HG02623 (cell line): Measurements from ENCODE around the gene POU3F3.

ENCODE experiments used
- ATAC-seq: cut with Tn5 transposase; IDR thresholded peaks from one replicate; pipeline ENCODE4 v1.9.1; 2021; ENCODE audit warnings: moderate library complexity; ENCODE audit not compliant: unreplicated experiment

The POU3F3 gene

DNA sequence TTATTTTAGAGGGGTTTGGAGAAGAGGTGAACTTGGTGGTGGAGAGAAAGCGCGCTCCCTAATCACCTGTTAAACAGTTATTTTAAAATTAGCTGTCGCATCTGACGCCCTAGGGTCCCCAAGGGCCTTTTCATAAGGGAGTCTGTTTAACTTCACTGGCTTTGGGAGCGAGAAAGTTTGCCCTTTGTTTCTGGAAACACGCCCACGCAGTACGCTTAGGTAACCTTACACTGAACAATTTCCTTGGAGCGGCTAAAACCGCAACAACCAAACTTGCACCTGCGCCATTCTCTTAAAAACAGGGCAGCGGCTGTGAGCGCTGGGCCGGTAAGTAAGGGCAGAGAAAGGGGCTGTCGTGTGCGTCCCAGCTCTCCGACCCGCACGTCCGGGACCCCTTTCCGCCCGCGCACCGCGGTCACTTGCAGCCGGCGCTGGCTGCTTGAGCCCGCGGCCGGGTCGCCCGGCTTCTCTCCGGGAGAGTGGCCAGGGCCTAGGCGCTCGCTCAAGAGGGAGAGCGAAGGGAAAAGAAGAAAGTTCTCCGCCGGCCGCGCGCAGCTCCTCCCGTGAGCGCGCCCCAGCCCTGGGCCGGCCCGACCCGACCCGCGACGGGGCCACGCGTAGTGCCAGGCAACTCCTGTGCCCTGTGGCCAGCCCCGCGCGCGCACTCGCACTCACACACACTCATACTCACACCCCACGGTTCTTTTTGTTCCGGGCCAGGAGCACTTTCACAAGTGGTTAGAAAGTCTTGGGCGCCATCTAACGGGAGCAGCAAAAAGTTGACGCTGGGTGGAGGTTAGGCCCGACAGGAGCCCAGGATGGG lies 19.2 kb downstream of the POU3F3 start:
- ATAC-seq = peak; percentile 82

DNA sequence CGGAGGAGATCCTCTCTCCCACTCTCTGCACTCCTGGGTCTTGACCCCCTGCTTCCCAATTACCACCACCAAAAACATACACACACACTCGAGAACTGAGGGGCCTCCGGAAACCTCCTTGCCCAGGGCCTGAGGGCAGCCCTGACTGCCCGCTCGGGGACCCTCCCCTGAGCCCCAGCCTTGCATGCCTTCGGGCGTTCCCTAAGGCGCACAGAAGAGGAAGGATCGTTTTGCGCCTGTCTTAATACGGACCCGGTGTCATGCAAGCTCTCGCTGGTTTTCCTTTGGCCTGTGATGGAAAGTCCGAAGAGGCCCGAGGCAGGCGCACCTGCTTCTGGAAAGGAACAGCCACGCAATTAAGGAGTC lies 19.8 kb downstream of the POU3F3 start:
- ATAC-seq = no peak

DNA sequence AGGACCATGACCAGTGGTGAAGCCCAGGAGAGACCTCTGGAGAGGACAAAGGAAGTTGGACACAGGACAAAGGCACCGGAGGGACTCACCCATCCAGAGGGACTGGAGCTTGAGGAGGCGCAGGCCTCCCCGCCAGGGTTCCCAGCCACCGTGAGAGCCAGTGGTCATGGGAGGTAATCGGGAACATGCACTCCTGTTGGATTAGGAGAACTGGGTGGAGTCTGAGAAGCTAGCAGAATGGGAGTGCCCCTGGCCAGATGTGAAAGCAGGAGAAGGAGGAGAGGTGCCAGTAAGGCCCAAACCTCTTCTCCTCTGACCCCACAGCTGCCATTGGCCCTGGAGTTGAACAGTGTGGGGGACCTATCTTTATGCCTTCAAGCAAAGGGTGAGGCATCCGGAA lies 20.3 kb downstream of the POU3F3 start:
- ATAC-seq = no peak

GRCh38 chr2:104875262-104875661 lies 21.3 kb downstream of the POU3F3 start:
- ATAC-seq = no peak

DNA sequence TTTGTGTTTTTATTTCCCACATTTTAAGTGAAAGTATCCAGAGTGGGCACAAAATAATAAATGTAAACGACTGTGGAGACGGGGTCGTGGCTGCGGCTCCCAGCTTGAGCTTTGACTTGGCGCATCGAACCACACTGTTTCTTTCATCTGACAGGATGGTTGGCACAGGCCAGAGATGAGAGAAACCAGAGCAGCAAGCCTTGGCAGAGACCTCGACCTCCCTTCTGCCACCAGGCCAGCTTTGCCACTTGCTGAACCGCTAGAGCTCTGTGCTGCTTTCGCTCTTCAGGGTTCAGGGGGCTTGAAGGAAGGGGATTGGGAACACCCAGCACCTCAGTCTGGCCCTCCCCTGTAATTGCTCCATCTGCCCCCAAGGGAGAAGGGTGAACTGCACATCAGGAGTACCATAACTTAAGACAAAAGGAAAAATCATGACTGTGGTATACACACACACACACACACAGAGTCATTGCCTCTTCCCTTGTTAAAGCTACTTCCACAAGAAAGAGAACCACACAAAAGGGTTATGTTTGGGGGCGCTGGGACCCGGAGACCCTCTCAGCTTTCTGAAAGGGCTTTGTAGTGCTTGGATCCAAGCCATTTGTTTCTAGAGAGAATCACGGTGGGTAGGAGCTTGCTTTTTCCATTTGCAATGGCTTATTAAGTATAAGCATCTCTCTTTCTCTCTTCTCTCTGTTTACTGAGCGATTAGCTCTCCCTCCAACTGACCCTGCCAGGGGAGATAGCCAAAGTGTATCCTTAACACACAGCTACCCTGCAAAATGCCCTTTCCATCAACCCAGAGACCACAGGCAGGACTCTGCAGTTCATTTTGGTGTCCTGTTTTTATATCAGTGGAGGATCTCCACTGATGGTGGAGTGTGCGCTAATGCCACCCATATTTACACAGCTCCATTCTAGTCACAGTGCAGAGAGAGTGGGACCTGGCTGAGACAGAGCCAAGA lies 23.0 kb downstream of the POU3F3 start:
- ATAC-seq = no peak

- no peak for ATAC-seq
Observed at GRCh38 chr2:104878863-104879512, 25.1 kb downstream of the POU3F3 start.

DNA sequence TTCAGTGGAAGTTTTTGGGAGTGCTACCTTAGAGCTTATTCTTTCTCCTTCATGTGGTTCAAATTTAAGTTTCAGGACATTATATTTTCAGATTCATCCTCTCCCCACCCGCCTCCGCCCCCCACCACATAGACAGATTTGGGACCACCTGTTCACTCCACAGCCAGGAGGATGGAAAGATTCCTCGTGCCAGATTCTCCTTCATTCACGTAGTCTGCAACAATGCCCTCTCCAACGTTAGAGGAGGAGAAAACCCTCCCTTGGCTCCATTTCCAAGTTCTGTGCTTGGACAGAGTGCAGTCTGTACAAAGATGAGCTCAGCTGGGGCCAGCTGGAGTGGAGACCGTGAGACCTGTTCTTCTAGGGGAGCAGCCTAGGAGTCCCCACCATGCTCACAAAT lies 26.2 kb downstream of the POU3F3 start:
- no peak for ATAC-seq

- ATAC-seq = no peak
Observed at GRCh38 chr2:104883357-104883756, 29.4 kb downstream of the POU3F3 start.

- no peak for ATAC-seq
Observed at GRCh38 chr2:104885119-104885782, 31.3 kb downstream of the POU3F3 start.

DNA sequence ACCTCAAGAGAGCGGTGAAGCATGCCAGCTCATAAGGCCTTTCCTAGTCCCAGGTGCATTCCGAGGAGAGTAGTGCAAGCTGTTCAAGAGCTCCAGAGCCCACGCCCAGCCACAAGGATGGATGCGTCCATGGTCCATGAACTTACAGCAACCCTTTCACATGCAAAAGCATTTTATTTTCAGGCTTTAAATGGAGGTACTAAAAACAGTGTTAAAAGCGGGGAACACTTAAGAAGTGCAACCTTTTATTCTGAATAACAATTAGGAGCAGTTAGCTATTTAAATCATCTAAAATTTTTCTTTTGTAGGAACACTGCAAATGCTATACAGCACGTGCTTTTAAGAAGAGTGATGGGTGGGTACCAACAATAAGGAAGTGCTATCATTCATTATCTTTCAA lies 33.8 kb downstream of the POU3F3 start:
- ATAC-seq = no peak

DNA sequence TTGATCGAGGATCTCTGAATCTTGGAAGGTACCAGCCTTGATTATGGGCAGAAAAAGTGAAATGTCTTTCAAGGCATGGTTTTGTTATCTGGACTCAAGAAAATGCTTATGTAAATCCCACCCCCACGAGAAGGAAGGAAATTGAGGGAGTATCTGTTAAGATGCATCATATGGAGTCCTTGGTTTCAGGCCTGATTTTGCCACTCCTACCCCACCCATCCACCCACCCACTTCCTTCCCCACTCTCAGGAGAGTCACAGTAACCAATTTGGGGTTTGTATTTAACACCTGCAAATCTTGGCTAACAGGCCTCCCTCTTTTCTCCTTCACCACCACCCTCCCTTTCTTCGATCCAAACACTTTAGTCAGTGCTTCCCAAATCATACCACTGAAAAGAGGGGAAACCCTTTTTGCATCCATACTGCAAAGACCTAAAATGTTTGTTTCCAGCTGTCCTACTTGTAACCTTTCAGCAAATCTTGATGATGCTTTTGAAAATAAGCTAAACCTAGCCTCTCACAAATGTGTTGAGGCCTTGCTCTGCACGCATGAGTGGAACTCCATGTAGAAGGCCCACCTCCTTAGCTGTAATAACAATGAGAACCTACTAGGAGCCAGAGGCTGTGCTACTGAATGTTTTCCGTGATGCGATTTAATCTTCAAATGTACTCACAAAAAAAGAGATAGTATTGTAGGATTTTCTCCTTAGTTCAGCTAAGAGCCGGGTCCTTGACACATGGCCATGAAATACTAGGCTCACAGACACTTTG lies 34.8 kb downstream of the POU3F3 start:
- ATAC-seq = no peak

GRCh38 chr2:104889291-104889959 lies 35.5 kb downstream of the POU3F3 start:
- ATAC-seq = no peak

GRCh38 chr2:104889960-104890684 lies 36.2 kb downstream of the POU3F3 start:
- no peak for ATAC-seq

DNA sequence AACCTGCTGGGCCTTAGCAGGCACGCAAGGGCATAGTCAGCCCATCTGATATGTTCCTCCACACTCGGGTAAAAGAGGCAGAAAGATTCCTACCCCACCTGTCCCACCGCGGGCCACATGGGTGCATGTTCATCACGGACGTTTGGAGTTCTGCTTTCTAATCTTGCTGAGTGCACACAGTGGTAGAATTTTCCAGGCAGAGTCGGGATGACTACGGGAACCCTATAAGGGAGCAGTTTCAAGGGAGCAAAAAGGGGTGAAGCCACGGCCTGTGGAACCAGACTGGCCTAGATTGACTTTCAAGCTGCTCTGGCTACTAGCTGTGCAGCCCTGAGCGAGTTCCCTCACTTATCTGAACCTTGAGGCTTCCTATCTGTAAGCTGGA lies 36.8 kb downstream of the POU3F3 start:
- no peak for ATAC-seq

DNA sequence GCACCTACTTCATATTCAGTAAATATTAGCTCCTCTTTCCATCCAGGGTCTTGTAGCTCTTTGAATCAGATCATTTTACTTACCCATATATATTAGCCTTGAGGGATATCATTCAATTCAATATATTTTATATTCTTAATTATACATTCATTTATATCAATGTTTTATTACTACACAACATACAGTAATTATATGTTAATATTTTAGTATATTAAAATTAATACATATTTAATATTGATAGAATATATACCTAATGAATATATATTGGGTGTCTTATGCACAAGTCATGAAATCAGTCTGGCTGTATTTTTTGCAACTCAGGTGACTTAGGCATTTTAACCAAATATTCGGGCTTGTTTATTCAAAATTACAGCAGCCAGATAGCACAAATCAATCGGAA lies 37.2 kb downstream of the POU3F3 start:
- no peak for ATAC-seq

GRCh38 chr2:104896446-104896845 lies 42.5 kb downstream of the POU3F3 start:
- no peak for ATAC-seq

DNA sequence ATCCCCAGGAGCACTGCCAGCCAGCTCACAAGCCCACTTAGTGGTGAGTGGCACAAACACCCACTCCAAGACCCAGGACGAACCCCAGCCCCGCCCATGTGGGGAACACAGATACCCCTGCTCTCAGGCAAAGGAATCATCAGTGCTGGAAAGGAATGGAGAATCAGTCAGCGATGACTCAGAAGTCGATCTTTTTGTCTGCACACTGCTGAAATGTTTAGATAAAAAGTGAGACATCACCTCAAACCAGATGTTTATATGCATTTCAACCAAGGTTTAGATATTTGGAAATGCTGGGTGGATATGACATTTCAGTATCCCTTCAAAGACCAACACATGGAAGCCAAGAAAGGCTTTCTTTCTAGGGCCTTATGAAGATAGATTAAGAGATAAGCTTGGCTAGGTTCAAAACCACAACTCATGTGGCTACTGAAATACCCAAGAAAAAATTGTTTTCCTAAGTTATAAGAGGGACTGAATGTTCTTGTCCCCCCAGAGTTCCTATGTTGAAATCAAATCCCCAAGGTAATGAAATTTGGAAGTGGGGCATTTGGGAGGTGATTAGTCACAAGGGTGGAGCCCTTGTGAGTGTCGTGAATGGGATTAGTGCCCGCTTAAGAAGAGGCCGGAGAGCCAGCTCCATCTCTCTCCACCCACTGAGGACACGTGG lies 43.7 kb downstream of the POU3F3 start:
- ATAC-seq = no peak

GRCh38 chr2:104900608-104901007 lies 46.7 kb downstream of the POU3F3 start:
- no peak for ATAC-seq
